Naive thymus-derived CD4-positive, alpha-beta T cell (primary cell): ENCODE results near the gene PDSS2. TPM values are rescaled to one million over a fixed set of nuclear protein-coding genes. Genes with fewer than 3 reads are reported as not detected.
"Not testable (repeated sequence)": the region's sequence is repeated elsewhere in the genome, so short reads cannot be mapped to it uniquely, and the experiment has no call there.

ENCODE experiments used
- ATAC-seq: fragments of 150-1000 bp; cut with Tn5 transposase; 2 replicates; pipeline ENCODE4 v1.10.0; 2021; ENCODE audit warnings: mild to moderate bottlenecking, moderate library complexity
- CTCF ChIA-PET: fragments of 350-600 bp; sonication (Branson Sonifier 250); formaldehyde crosslinking; loops from one replicate; lab custom pipeline; 2021; ENCODE audit warnings: antibody characterized with exemption; lab: Charles Lee
- POLR2A ChIA-PET: fragments of 350-600 bp; sonication (Branson Sonifier 250); formaldehyde crosslinking; loops from one replicate; lab custom pipeline; 2021; ENCODE audit warnings: antibody characterized with exemption, inconsistent platforms; lab: Charles Lee
- DNase-seq, 9 donors: peaks; one replicate each; pipeline versions ENCODE4 v3.0.0 to v3.0.0-alpha.2; 2020 to 2022; ENCODE audit warnings: mixed read lengths in 1 of 9
- H3K27ac ChIP-seq: one replicate; pipeline ENCODE4 v1.7.0; 2013; ENCODE audit warnings: mild to moderate bottlenecking, low read depth, low read length, moderate library complexity
- H3K27me3 ChIP-seq, 2 donors: one replicate each; pipeline ENCODE4 v1.7.0; 2013; ENCODE audit warnings: low read length in 2 of 2, mild to moderate bottlenecking in 2 of 2, moderate library complexity in 2 of 2; ENCODE audit not compliant: control insufficient read depth in 2 of 2, insufficient read depth in 2 of 2
- H3K36me3 ChIP-seq, 3 experiments: 1 replicate in 2 of 3; 2 replicates in 1 of 3; pipeline ENCODE4 v1.7.0; 2013; ENCODE audit warnings: low read length in 3 of 3, mild to moderate bottlenecking in 3 of 3, moderate library complexity in 1 of 3; ENCODE audit not compliant: insufficient read depth in 3 of 3, control insufficient read depth in 2 of 3
- H3K4me1 ChIP-seq, 2 donors: one replicate each; pipeline ENCODE4 v1.7.0; 2013; ENCODE audit warnings: low read length in 2 of 2, mild to moderate bottlenecking in 2 of 2, moderate library complexity in 1 of 2; ENCODE audit not compliant: control insufficient read depth in 2 of 2, insufficient read depth in 2 of 2
- H3K4me3 ChIP-seq: 2 replicates; pipeline ENCODE4 v1.7.0; 2013; ENCODE audit warnings: mild to moderate bottlenecking, low read length
- H3K9me3 ChIP-seq, 3 experiments: 1 replicate in 2 of 3; 2 replicates in 1 of 3; pipeline ENCODE4 v1.7.0; 2013; ENCODE audit warnings: low read length in 3 of 3; ENCODE audit not compliant: control insufficient read depth in 2 of 3
- H3K27ac Mint-ChIP-seq, 9 donors: one replicate each; pipeline ENCODE4 v1.8.0; 2020 to 2022; ENCODE audit warnings: mixed read lengths in 9 of 9, mild to moderate bottlenecking in 8 of 9, moderate library complexity in 5 of 9, inconsistent platforms in 2 of 9
- H3K27me3 Mint-ChIP-seq, 5 donors: one replicate each; pipeline ENCODE4 v1.8.0; 2021 to 2022; ENCODE audit warnings: mixed read lengths in 5 of 5, mild to moderate bottlenecking in 1 of 5
- H3K36me3 Mint-ChIP-seq, 5 donors: one replicate each; pipeline ENCODE4 v1.8.0; 2020 to 2022; ENCODE audit warnings: mixed read lengths in 5 of 5, mild to moderate bottlenecking in 3 of 5, inconsistent platforms in 1 of 5
- H3K4me1 Mint-ChIP-seq, 7 donors: one replicate each; pipeline ENCODE4 v1.8.0; 2020 to 2022; ENCODE audit warnings: mixed read lengths in 7 of 7, mild to moderate bottlenecking in 3 of 7, inconsistent platforms in 1 of 7
- H3K4me3 Mint-ChIP-seq, 10 donors: one replicate each; pipeline ENCODE4 v1.8.0; 2020 to 2022; ENCODE audit warnings: mild to moderate bottlenecking in 10 of 10, mixed read lengths in 10 of 10, moderate library complexity in 6 of 10, inconsistent platforms in 2 of 10
- H3K9me3 Mint-ChIP-seq, 11 donors: one replicate each; pipeline ENCODE4 v1.8.0; 2020 to 2022; ENCODE audit warnings: mixed read lengths in 11 of 11, mild to moderate bottlenecking in 4 of 11, inconsistent platforms in 1 of 11, moderate library complexity in 1 of 11
- intact Hi-C, 2 donors: fragments of 100-400 bp; cut with micrococcal nuclease; formaldehyde crosslinking; loops; one replicate each; pipeline ENCODE4 v1.15.1; 2023
- polyA plus RNA-seq, 2 donors: library from polyadenylated mRNA; unstranded; fragments of 300-500 nt; fragmentation: Illumina TruSeq; gene quantifications; one replicate each; pipeline ENCODE4 v1.2.3, GENCODE V29; 2021
- total RNA-seq, 6 experiments: library from RNA in 5 of 6; stranded (reverse) in 5 of 6; gene quantifications; 1 replicate in 5 of 6; 2 replicates in 1 of 6; pipeline ENCODE4 v1.2.3 and lab custom pipeline; 2021 to 2026

Gene PDSS2
- total and polyA plus RNA-seq, 7 experiments from 2014 or later, result 12.0 to 16.6 (median 12.4) TPM

DNA sequence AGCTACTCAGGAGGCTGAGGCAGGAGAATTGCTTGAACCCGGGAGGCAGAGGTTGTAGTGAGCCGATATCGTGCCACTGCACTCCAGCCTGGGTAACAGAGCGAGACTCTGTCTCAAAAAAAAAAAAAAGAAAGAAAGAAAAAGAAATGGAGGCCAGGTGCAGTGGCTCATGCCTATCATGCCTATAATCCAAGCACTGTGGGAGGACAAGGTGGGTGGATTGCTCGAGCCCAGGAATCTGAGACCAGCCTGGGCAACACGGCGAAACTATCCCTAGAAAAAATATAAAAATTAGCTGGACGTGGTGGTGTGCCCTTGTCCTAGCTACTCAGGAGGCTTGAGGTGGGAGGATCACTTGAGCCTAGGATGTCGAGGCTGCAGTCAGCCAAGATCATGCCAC is 170.1 kb downstream of the PDSS2 start:
- H3K9me3 Mint-ChIP-seq, H3K27ac Mint-ChIP-seq, H3K4me3 Mint-ChIP-seq, H3K4me3 ChIP-seq, POLR2A ChIA-PET, H3K27me3 ChIP-seq, H3K36me3 ChIP-seq, intact Hi-C loops, H3K4me1 ChIP-seq, H3K27ac ChIP-seq, H3K27me3 Mint-ChIP-seq, ATAC-seq, H3K9me3 ChIP-seq, DNase-seq: not testable (repeated sequence)
- CTCF ChIA-PET, result interaction anchor here (0.7 kb wide), 1 partner anchor 1947 kb away, joined by 4 read pairs; no protein-coding TSS in a partner anchor
- Mint-ChIP-seq H3K36me3 (peaks cover 0 to 16% (median 12%) of the 10 kb centered on the region in 5 donors), H3K4me1 (peaks cover 0 to 21% (median 14%) of the 10 kb centered on the region in 7 donors)

DNA sequence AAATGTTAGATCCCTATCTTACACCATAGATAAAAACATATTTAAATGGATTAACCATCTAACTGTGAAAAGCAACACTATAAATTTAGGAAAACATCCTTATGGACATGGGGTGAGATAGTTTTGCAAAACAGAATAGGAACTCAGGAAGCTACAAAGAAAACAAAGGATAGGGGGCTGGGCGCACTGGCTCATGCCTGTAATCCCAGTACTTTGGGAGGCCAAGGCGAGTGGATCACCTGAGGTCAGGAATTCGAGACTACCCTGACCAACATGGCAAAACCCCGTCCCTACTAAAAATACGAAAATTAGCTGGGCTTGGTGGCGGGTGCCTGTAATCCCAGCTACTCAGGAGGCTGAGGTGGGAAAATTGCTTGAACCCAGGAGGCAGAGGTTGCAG is 173.7 kb downstream of the PDSS2 start:
- intact Hi-C loops, POLR2A ChIA-PET: not testable (repeated sequence)
- H3K36me3 Mint-ChIP-seq, result peaks cover 0 to 16% (median 10%) of the 10 kb centered on the region in 5 donors

DNA sequence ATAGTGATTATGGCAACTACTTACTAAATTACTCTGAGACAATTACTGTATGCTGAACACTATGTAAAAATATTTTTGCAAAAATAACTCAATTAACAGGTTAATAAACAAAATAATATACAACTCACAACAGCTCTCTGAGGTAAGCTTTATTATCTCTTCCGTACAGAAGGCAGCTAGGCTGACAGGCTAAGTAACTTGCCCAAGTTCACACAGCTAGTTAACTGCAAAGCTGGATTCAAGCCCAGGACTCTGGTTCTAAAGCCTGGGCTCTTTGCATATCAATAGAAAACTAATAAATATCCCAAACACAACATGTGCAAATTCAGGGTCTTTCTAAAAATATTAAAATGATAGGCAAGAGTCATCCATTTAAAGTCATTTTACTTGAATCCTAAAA is 174.6 kb downstream of the PDSS2 start:
- Mint-ChIP-seq H3K9me3 (no peaks in the 10 kb centered on the region), H3K36me3 (peaks cover 0 to 16% (median 6%) of the 10 kb centered on the region in 5 donors), H3K4me1 (peaks cover 0 to 6% (median 3%) of the 10 kb centered on the region in 7 donors), H3K27ac (no peak overlapping the region), H3K27me3 (no peaks in the 10 kb centered on the region), H3K4me3 (no peak overlapping the region)
- Histone ChIP-seq H3K27ac (no peak overlapping the region), H3K27me3 (no peaks in the 10 kb centered on the region), H3K36me3 (no peaks in the 10 kb centered on the region), H3K9me3 (no peaks in the 10 kb centered on the region), H3K4me1 (no peaks in the 10 kb centered on the region), H3K4me3 (no peak overlapping the region)
- DNase-seq, result no peak
- ATAC-seq, result no peak
- POLR2A ChIA-PET, result no interaction called here
- CTCF ChIA-PET, result interaction anchor here (0.5 kb wide), 1 partner anchor 49 kb away, joined by 3 read pairs; no protein-coding TSS in a partner anchor
- intact Hi-C loops, result no loop called here

More for the DNA sequence above, 173.7 kb downstream of the PDSS2 start:
- H3K27ac ChIP-seq, CTCF ChIA-PET, ATAC-seq, H3K27me3 Mint-ChIP-seq, H3K36me3 ChIP-seq, H3K4me1 Mint-ChIP-seq, H3K4me1 ChIP-seq, H3K9me3 Mint-ChIP-seq, DNase-seq, H3K9me3 ChIP-seq, H3K27me3 ChIP-seq, H3K4me3 ChIP-seq, H3K4me3 Mint-ChIP-seq: not testable (repeated sequence)
- peak overlapping the region in 1 of 9 donors; percentile 67 for H3K27ac Mint-ChIP-seq

DNA sequence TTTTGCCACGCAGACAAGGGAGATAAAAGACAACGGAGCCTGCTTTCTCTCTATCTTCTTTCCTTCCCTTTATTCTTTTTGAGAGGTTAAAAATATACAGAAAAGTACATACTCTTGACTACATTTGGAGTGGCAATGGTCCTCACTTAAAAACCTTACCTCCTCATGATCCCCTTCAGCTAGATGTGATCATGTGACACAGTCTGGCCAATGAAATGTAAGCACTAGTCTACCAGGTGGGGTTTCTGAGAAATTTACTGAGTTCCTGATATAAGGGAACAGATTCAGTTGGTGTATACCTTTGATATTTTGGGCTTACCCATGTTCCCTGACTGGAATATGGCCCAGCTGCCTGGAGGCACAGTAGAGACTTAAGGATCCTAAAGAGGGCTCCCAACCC is 178.6 kb downstream of the PDSS2 start:
- intact Hi-C loops, result no loop called here
- Histone ChIP-seq H3K27ac (no peak overlapping the region), H3K36me3 (no peaks in the 10 kb centered on the region), H3K9me3 (no peaks in the 10 kb centered on the region), H3K27me3 (no peaks in the 10 kb centered on the region), H3K4me3 (no peak overlapping the region), H3K4me1 (no peaks in the 10 kb centered on the region)
- ATAC-seq, result no peak
- Mint-ChIP-seq H3K27ac (no peak overlapping the region), H3K4me1 (peaks cover 0 to 7% (median 0%) of the 10 kb centered on the region in 7 donors), H3K27me3 (no peaks in the 10 kb centered on the region), H3K36me3 (peaks cover 0 to 13% (median 0%) of the 10 kb centered on the region in 5 donors), H3K9me3 (no peaks in the 10 kb centered on the region), H3K4me3 (no peak overlapping the region)
- CTCF ChIA-PET, result no interaction called here
- POLR2A ChIA-PET, result no interaction called here
- DNase-seq, result no peak

DNA sequence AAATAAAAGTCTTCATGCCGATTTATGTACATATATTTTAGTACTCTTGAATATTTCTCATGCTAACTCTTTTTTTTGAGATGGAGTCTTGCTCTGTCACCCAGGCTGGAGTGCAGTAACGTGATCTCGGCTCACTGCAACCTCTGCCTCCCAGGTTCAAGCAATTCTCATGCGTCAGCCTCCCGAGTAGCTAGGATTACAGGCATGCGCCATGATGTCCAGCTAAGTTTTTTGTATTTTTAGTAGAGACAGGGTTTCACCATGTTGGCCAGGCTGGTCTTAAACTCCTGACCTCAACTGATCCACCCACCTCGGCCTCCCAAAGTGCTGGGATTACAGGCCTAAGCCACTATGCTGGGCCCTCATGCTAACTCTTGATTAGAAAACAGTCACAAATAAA is 179.4 kb downstream of the PDSS2 start:
- DNase-seq, POLR2A ChIA-PET, H3K27ac Mint-ChIP-seq: not testable (repeated sequence)

DNA sequence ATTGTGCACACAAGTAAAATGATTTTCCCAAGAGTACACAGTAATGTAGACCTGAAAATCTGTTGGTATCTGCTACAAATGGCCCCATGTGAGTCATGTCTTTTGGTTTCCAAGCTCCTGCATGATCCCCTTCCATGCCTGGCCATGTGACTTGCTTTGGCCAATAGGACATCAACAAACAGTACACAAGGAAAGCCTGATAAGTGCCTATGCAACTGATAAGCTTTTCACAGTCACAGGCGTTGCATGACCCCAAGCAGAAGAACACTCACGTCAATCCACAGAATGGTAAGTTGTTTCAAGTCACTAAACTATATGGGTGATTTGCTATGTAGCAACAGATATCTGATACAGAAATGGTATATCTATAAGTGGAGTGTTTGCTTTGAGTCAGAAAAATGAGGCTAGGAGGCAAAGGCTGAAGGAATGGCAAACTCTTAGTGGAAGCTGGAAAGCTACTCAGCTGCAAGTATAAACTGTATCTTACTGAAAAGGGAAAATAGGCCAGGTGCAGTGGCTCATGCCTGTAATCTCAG is 184.0 kb downstream of the PDSS2 start:
- Mint-ChIP-seq H3K4me1 (peaks cover 0 to 7% (median 0%) of the 10 kb centered on the region in 7 donors), H3K36me3 (peaks cover 0 to 33% (median 7%) of the 10 kb centered on the region in 5 donors), H3K4me3 (no peak overlapping the region), H3K27me3 (no peaks in the 10 kb centered on the region), H3K9me3 (no peaks in the 10 kb centered on the region), H3K27ac (no peak overlapping the region)
- Histone ChIP-seq H3K9me3 (no peaks in the 10 kb centered on the region), H3K27me3 (no peaks in the 10 kb centered on the region), H3K4me1 (no peaks in the 10 kb centered on the region), H3K36me3 (no peaks in the 10 kb centered on the region), H3K27ac (no peak overlapping the region), H3K4me3 (no peak overlapping the region)
- ChIA-PET POLR2A (no interaction called here), CTCF (no interaction called here)
- ATAC-seq (no peak), DNase-seq (no peak)
- intact Hi-C loops, result no loop called here

More for the DNA sequence above, 179.4 kb downstream of the PDSS2 start:
- H3K36me3 ChIP-seq, H3K4me1 Mint-ChIP-seq, H3K4me3 Mint-ChIP-seq, ATAC-seq, H3K9me3 Mint-ChIP-seq, CTCF ChIA-PET, H3K9me3 ChIP-seq, intact Hi-C loops, H3K27me3 Mint-ChIP-seq, H3K27me3 ChIP-seq, H3K27ac ChIP-seq, H3K4me3 ChIP-seq, H3K4me1 ChIP-seq: not testable (repeated sequence)
- H3K36me3 Mint-ChIP-seq, result peaks cover 0 to 13% (median 0%) of the 10 kb centered on the region in 5 donors

DNA sequence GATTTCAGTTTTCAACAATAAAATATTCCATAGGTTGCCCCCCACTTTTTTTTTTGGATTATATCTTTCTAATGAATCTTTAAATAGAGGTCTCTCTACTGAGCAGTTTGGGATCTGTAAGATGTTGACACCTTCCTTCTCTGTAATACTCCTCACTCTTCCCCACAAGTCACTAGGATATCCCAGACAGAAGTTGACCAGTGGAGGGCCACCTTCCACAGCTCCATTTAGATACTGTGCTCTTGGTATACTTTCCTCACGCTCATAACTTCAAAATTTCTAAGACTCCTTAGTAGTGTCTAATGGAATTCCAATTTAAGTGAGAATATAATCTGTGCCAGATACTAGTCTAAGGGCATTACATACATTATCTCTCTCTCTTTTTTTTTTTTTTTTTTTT is 185.1 kb downstream of the PDSS2 start:
- H3K9me3 Mint-ChIP-seq, result no peaks in the 10 kb centered on the region
- ChIA-PET POLR2A (no interaction called here), CTCF (no interaction called here)
- H3K36me3 Mint-ChIP-seq, result peaks cover 0 to 34% (median 7%) of the 10 kb centered on the region in 5 donors
- DNase-seq, result no peak
- H3K4me3 Mint-ChIP-seq, result no peak overlapping the region
- Histone ChIP-seq H3K4me1 (no peaks in the 10 kb centered on the region), H3K9me3 (no peaks in the 10 kb centered on the region), H3K4me3 (no peak overlapping the region), H3K27ac (no peak overlapping the region), H3K36me3 (no peaks in the 10 kb centered on the region), H3K27me3 (no peaks in the 10 kb centered on the region)
- intact Hi-C loops, result no loop called here
- no peak for ATAC-seq
- H3K27me3 Mint-ChIP-seq, result no peaks in the 10 kb centered on the region
- H3K4me1 Mint-ChIP-seq, result peaks cover 0 to 7% (median 0%) of the 10 kb centered on the region in 7 donors
- no peak overlapping the region for H3K27ac Mint-ChIP-seq
